H1 (cell line): ENCODE measurements around the gene BOK. TPM values are rescaled to one million over a fixed set of nuclear protein-coding genes. Genes with fewer than 3 reads are reported as not detected.

Source experiments
- CTCF ChIA-PET: fragments of 300-600 bp; sonication (Branson Sonifier 250); formaldehyde crosslinking; loops from one replicate; lab custom pipeline; 2021; ENCODE audit not compliant: partially characterized antibody; lab: Charles Lee
- POLR2A ChIA-PET: fragments of 300-600 bp; sonication (Branson Sonifier 250); formaldehyde crosslinking; loops from one replicate; lab custom pipeline; 2021; ENCODE audit warnings: inconsistent platforms; ENCODE audit not compliant: partially characterized antibody; lab: Charles Lee
- DNase-seq, 2 experiments: peaks; one replicate each; pipeline versions ENCODE4 v3.0.0 to v3.0.0-alpha.2; 2010 to 2022; ENCODE audit warnings: low spot score in 2 of 2, low read depth in 1 of 2, mixed read lengths in 1 of 2
- FAIRE-seq: peaks from 2 replicates; lab custom pipeline; 2011; peaks lifted over from hg19 to GRCh38; lab: Jason Lieb, UNC
- H2AFZ ChIP-seq: 2 replicates; pipeline ENCODE4 v1.8.1; 2012; ENCODE audit warnings: low read length, inconsistent platforms
- H2AK5ac ChIP-seq: 2 replicates; pipeline ENCODE4 v1.6.1; 2013; ENCODE audit warnings: low read depth, low read length
- H2BK120ac ChIP-seq: replicated peaks from 2 replicates; pipeline ENCODE3; 2013; ENCODE audit warnings: low read depth, low read length, inconsistent platforms
- H2BK12ac ChIP-seq: 2 replicates; pipeline ENCODE4 v1.6.1; 2013; ENCODE audit warnings: low read depth, low read length
- H2BK15ac ChIP-seq: 2 replicates; pipeline ENCODE4 v1.6.1; 2013; ENCODE audit warnings: low read length
- H2BK20ac ChIP-seq: 2 replicates; pipeline ENCODE4 v1.6.1; 2013; ENCODE audit warnings: low read length
- H2BK5ac ChIP-seq: 2 replicates; pipeline ENCODE4 v1.6.1; 2013; ENCODE audit warnings: low read depth, low read length
- H3K14ac ChIP-seq: 2 replicates; pipeline ENCODE4 v1.6.1; 2013; ENCODE audit warnings: inconsistent platforms; ENCODE audit not compliant: insufficient read length
- H3K18ac ChIP-seq: 2 replicates; pipeline ENCODE4 v1.6.1; 2013; ENCODE audit warnings: low read length; ENCODE audit errors: extremely low read depth
- H3K23ac ChIP-seq: 2 replicates; pipeline ENCODE4 v1.6.1; 2013; ENCODE audit warnings: inconsistent platforms; ENCODE audit not compliant: insufficient read length
- H3K23me2 ChIP-seq: 2 replicates; pipeline ENCODE4 v1.6.1; 2013; ENCODE audit warnings: low read depth, low read length
- H3K27ac ChIP-seq: 2 replicates; pipeline ENCODE4 v1.6.1; 2011; ENCODE audit warnings: low read depth, low read length, inconsistent platforms
- H3K27me3 ChIP-seq, 4 experiments: replicated peaks in 1 of 4; 1 replicate in 1 of 4; 2 replicates in 3 of 4; pipeline versions ENCODE4 v1.6.1 to v1.8.1; 2011 to 2013; ENCODE audit warnings: low read length in 3 of 4, mild to moderate bottlenecking in 3 of 4, inconsistent platforms in 2 of 4, mixed read lengths in 2 of 4, moderate library complexity in 1 of 4; ENCODE audit not compliant: control insufficient read depth in 3 of 4, insufficient read depth in 3 of 4; ENCODE audit errors: extremely low read depth in 1 of 4
- H3K36me3 ChIP-seq, 4 experiments: 2 replicates each; pipeline versions ENCODE4 v1.6.1 to v1.8.1; 2011 to 2013; ENCODE audit warnings: mild to moderate bottlenecking in 4 of 4, low read length in 3 of 4, moderate library complexity in 2 of 4, control low read depth in 1 of 4, inconsistent platforms in 1 of 4; ENCODE audit not compliant: insufficient read depth in 4 of 4, control insufficient read depth in 2 of 4
- H3K4ac ChIP-seq: replicated peaks from 2 replicates; pipeline ENCODE3; 2013; ENCODE audit warnings: low read length, low read depth, mixed read lengths, inconsistent platforms; ENCODE audit not compliant: insufficient read length
- H3K4me1 ChIP-seq, 4 experiments: replicated peaks in 1 of 4; 1 replicate in 1 of 4; 2 replicates in 3 of 4; pipeline versions ENCODE4 v1.6.1 to v1.8.1; 2011 to 2013; ENCODE audit warnings: low read length in 3 of 4, inconsistent platforms in 2 of 4, mixed read lengths in 1 of 4; ENCODE audit not compliant: insufficient read depth in 4 of 4, control insufficient read depth in 3 of 4
- H3K4me2 ChIP-seq, 2 experiments: 2 replicates each; pipeline versions ENCODE4 v1.6.1 to v1.8.1; 2011 to 2013; ENCODE audit warnings: low read depth in 2 of 2, low read length in 2 of 2, control low read depth in 1 of 2, inconsistent platforms in 1 of 2, mild to moderate bottlenecking in 1 of 2; ENCODE audit not compliant: insufficient read depth in 1 of 2
- H3K4me3 ChIP-seq, 4 experiments: fragments of 200-600, 300-600 bp in 1 of 4; sonication (generic), shearing (Covaris generic), sonication (Bioruptor Twin) in 1 of 4; 2 replicates each; pipeline versions ENCODE4 v1.5.1 to v1.8.1; 2011 to 2016; ENCODE audit warnings: low read length in 4 of 4, low read depth in 3 of 4, control low read depth in 2 of 4, inconsistent platforms in 2 of 4, mild to moderate bottlenecking in 2 of 4, mixed read lengths in 1 of 4, moderate library complexity in 1 of 4; ENCODE audit not compliant: insufficient read depth in 2 of 4; ENCODE audit errors: extremely low read depth in 1 of 4
- H3K56ac ChIP-seq: replicated peaks from 2 replicates; pipeline ENCODE3; 2013; ENCODE audit warnings: low read depth, mild to moderate bottlenecking, mixed read lengths, low read length, inconsistent platforms; ENCODE audit not compliant: insufficient read length
- H3K79me1 ChIP-seq: 2 replicates; pipeline ENCODE4 v1.6.1; 2013; ENCODE audit warnings: low read depth, low read length, control low read depth
- H3K79me2 ChIP-seq, 2 experiments: 2 replicates each; pipeline versions ENCODE4 v1.6.1 to v1.8.1; 2012 to 2013; ENCODE audit warnings: low read length in 2 of 2, mild to moderate bottlenecking in 2 of 2, inconsistent platforms in 1 of 2; ENCODE audit not compliant: insufficient read depth in 2 of 2, control insufficient read depth in 1 of 2
- H3K9ac ChIP-seq, 4 experiments: replicated peaks in 1 of 4; 1 replicate in 1 of 4; 2 replicates in 3 of 4; pipeline versions ENCODE4 v1.6.1 to v1.8.1; 2011 to 2013; ENCODE audit warnings: low read depth in 3 of 4, low read length in 3 of 4, control low read depth in 2 of 4, mild to moderate bottlenecking in 2 of 4, moderate library complexity in 2 of 4, inconsistent platforms in 1 of 4; ENCODE audit errors: extremely low read depth in 1 of 4
- H3K9me3 ChIP-seq, 2 experiments: 2 replicates each; pipeline versions ENCODE4 v1.6.1 to v1.8.1; 2012 to 2013; ENCODE audit warnings: mild to moderate bottlenecking in 2 of 2, moderate library complexity in 2 of 2, control low read depth in 1 of 2, inconsistent platforms in 1 of 2, low read depth in 1 of 2, low read length in 1 of 2, mixed read lengths in 1 of 2; ENCODE audit not compliant: insufficient read depth in 2 of 2
- H4K20me1 ChIP-seq, 2 experiments: replicated peaks in 1 of 2; 2 replicates each; pipeline versions ENCODE3 to v1.8.1; 2011 to 2013; ENCODE audit warnings: inconsistent platforms in 2 of 2, low read length in 2 of 2, mild to moderate bottlenecking in 1 of 2; ENCODE audit not compliant: insufficient read depth in 2 of 2, control insufficient read depth in 1 of 2
- H4K5ac ChIP-seq: 2 replicates; pipeline ENCODE4 v1.6.1; 2013; ENCODE audit warnings: low read length, low read depth, mixed read lengths, inconsistent platforms; ENCODE audit not compliant: insufficient read length
- H4K8ac ChIP-seq: 2 replicates; pipeline ENCODE4 v1.8.0; 2013; ENCODE audit warnings: mild to moderate bottlenecking, moderate library complexity, low read length, inconsistent platforms; ENCODE audit not compliant: insufficient read depth; ENCODE audit errors: extremely low read depth
- H4K91ac ChIP-seq: replicated peaks from 2 replicates; pipeline ENCODE3; 2013; ENCODE audit warnings: low read length, mixed read lengths, inconsistent platforms; ENCODE audit not compliant: insufficient read length
- BACH1 ChIP-seq: IDR thresholded peaks from 2 replicates; pipeline ENCODE4 v1.6.1; 2012; ENCODE audit warnings: low read length, improper control_type of control experiment
- JUND ChIP-seq: IDR thresholded peaks from 2 replicates; pipeline ENCODE4 v1.6.1; 2011; ENCODE audit warnings: mild to moderate bottlenecking, improper control_type of control experiment, low read length
- MAFK ChIP-seq: IDR thresholded peaks from 2 replicates; pipeline ENCODE4 v1.6.1; 2012; ENCODE audit warnings: low read depth, mild to moderate bottlenecking, improper control_type of control experiment, low read length
- SP1 ChIP-seq: IDR thresholded peaks from 2 replicates; pipeline ENCODE4 v1.6.1; 2011; ENCODE audit warnings: low read depth, low read length
- WGBS, 2 experiments: shearing (Covaris generic) in 1 of 2; methylation state at CpG; one replicate each; pipeline versions ENCODE4 v1.1.6 to v1.1.7; 2013 to 2015; ENCODE audit warnings: low lambda C conversion rate in 2 of 2, mixed read lengths in 2 of 2, inconsistent platforms in 1 of 2, low coverage in 1 of 2, missing lambda C conversion rate in 1 of 2; ENCODE audit not compliant: insufficient replicate concordance in 2 of 2, insufficient coverage in 1 of 2, insufficient read length in 1 of 2; ENCODE audit errors: extremely low coverage in 1 of 2, missing lambda C conversion rate in 1 of 2; 5-methylcytosine and 5-hydroxymethylcytosine counted together
- polyA plus RNA-seq, 7 experiments: library from polyadenylated mRNA; depleted of rRNA in 3 of 7; stranded (reverse) in 5 of 7; unstranded in 2 of 7; fragments of >200 nt in 5 of 7; fragments of 200-250 nt in 2 of 7; gene quantifications; 1 replicate in 5 of 7; 2 replicates in 1 of 7; 4 replicates in 1 of 7; pipeline versions ENCODE4 v1.2.1 to v1.2.3, GENCODE V29; 2011 to 2013; ENCODE audit warnings: missing spikeins in 2 of 7, mixed read lengths in 2 of 7
- total RNA-seq: library from RNA; stranded (reverse); fragmentation: NEBNext Ultra II Directional; extraction: Animal tissue kit (Norgen Biotek cat#: 25700); gene quantifications from 2 replicates; pipeline ENCODE4 v1.2.1, GENCODE V29; 2021

BOK gene
- total and polyA plus RNA-seq, 2 of the 8 experiments (the other 6 are each of a cell fraction or from before 2014, with no cell fraction given), result 33.7 to 37.6 TPM

- H3K14ac ChIP-seq, result no peak overlapping the region
- H3K9me3 ChIP-seq, result peaks cover 0 to 4% of the 10 kb centered on the region in 2 experiments; a peak in 1 of 4 replicates
- H3K79me2 ChIP-seq, result no peaks in the 10 kb centered on the region
- TF ChIP-seq SP1, result no peak
- no peak for TF ChIP-seq JUND
- peak; percentile 56; the same call in 1 of the 2 replicates for TF ChIP-seq MAFK
- TF ChIP-seq BACH1, result peak; percentile 85
- ChIA-PET POLR2A (no interaction called here), CTCF (no interaction called here)
- no peak overlapping the region for H4K8ac ChIP-seq
- H3K18ac ChIP-seq, result no peak overlapping the region
- no peak overlapping the region for H3K23ac ChIP-seq
- H3K79me1 ChIP-seq, result no peaks in the 10 kb centered on the region
- WGBS, 2 experiments, result 81% methylated on average over 5 of the region's 5 CpGs; no CpG with 5 or more reads in 1 of the 2 experiments
- no peak overlapping the region for H2AK5ac ChIP-seq
- no peak overlapping the region for H2BK20ac ChIP-seq
- no peak overlapping the region for H2BK5ac ChIP-seq
- H3K4me2 ChIP-seq, result no peak overlapping the region
- no peak overlapping the region for H3K27ac ChIP-seq
- no peaks in the 10 kb centered on the region for H3K27me3 ChIP-seq
- no peak overlapping the region; the same call in 1 of the 2 replicates for H2AFZ ChIP-seq
- no peak overlapping the region for H2BK15ac ChIP-seq
- no peak overlapping the region for H3K4me3 ChIP-seq
- no peaks in the 10 kb centered on the region for H3K36me3 ChIP-seq
- no peak overlapping the region for H2BK12ac ChIP-seq
- H3K9ac ChIP-seq, result no peak overlapping the region
- H3K4me1 ChIP-seq, result no peaks in the 10 kb centered on the region
- FAIRE-seq (no peak), DNase-seq (no peak)
- peaks cover 1% of the 10 kb centered on the region; the same call in 1 of the 2 replicates for H3K23me2 ChIP-seq
- H4K5ac ChIP-seq, result no peak overlapping the region
- peaks cover 0 to under 1% of the 10 kb centered on the region in 2 experiments for H4K20me1 ChIP-seq
- no peak overlapping the region for H2BK120ac ChIP-seq
- H4K91ac ChIP-seq, result no peak overlapping the region
- no peak overlapping the region for H3K56ac ChIP-seq
- H3K4ac ChIP-seq, result no peak overlapping the region
Observed at GRCh38 chr2:241522477-241522876, 36.1 kb upstream of the BOK start.
